GM21528 (cell line): ENCODE measurements around the gene PLCB1.
"Not testable (repeated sequence)": the region's sequence is repeated elsewhere in the genome, so short reads cannot be mapped to it uniquely, and the experiment has no call there.

ENCODE experiments used
- ATAC-seq: cut with Tn5 transposase; IDR thresholded peaks from one replicate; pipeline ENCODE4 v1.9.1; 2021; ENCODE audit warnings: mild to moderate bottlenecking, moderate library complexity; ENCODE audit not compliant: unreplicated experiment, low FRiP score

PLCB1 gene

DNA sequence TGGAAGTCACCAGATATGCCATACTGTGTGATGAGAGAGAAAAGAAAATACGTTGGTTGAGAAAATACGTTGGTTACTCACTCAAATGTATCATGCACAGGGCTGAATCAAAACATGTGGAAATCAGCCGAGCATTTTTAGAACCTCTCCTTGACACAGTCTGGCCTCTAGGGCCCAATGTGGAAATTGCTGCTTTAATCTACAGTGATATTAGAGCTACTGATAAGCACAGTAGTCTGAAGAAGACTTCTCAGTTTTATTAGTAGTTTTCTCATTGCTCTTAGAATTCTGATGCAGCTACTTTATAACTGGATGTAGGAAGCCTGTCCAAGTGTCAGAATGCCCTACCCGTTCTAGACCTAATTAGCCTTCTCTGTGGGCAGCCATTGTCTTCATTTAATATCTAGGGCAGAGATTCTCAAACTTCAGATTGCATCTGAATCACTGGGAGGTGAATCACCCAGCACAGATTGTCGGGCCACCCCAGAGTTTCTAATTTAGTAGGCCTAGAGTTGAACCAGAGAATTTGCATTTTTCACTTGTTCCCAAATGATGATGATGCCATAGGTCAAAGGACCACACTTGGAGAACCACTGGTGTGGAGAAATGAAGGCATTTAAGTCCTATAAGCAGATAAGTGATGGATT, 229.1 kb downstream of the PLCB1 start:
- no peak for ATAC-seq

DNA sequence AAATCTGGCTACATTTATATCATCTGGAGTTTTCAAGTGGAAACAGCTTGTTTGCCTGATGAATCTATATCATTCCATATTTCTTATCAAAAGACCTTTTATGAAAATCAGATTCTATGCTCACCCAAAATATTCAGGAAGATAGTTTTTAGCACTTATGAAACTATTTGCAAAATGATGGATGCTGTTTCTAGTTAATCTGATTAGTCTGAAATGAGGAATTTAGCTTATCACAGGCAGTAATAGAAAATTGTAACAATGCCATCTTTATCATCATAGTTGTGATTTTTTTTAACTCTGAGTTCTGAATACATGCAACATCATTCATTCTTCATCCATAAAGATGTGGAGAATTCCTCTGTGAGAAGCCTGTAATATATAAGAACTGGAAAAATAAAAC, 229.7 kb downstream of the PLCB1 start:
- ATAC-seq: no peak

DNA sequence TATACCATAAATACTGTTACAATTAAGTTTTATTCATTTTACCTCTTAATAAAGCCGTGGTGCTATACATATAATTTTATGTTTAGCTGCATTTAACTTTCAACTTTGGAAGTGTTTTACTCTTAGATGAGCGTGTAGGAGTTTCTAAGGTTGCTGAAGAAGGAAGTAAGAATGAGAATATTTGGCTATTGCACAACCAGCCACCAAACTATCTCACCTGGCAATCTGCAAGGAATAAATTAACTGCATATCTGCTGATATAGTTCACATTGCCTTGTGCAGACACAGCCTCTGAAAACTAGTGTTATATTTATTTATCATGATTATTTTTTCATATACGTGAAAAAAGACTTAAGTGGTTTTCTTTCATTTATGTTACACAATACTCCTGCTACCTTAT, 230.4 kb downstream of the PLCB1 start:
- no peak for ATAC-seq

DNA sequence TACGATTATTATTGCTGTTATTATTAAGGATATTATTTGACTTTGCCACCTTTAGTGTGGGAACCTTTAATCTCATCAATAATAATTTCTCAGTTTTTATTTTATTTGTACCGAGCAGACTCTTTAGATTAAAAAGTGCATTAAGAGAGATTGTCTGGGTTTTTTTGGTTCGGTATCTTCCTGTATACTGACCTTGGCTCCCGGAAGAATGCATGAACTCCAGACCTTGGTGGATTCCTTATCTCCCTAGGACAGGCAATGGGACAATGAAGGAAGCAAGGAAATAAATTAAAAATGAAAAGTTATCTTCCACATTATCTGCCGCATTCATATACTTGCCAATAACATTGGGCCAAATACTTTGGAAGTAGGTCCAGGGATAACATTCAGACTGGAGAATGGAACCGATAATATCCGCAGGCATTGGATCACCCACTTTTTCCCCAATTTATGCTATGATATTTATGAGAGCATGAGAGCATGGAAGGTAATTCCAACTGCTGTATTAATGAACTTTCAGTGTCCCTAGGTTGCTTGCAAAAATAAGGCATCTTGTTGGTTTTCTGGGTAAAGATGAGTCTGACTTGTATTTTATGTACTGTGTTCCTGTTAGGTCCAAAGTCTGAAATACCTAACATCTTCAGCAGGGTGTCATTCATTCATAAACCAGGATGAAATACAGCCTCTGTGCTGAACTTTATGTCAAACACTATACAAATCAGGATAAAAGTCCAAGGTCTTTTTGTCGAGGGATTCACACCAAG, 232.1 kb downstream of the PLCB1 start:
- no peak for ATAC-seq

DNA sequence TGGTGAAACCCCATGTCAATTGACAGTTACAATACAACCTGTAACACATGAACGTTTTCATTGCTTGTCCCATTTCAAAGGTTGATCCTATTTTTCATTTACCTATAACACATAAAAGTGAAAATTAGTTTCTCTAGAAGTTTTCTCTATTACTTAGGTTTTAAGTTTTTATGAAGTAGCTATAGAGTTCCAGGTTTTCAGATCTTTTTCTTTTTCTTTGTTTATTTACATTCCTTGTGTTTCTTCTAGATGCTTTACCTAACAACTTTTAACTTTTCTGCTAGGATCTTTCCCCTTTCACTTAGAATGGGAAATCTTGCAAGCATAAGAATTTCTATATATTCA, 232.6 kb downstream of the PLCB1 start:
- ATAC-seq: no peak

DNA sequence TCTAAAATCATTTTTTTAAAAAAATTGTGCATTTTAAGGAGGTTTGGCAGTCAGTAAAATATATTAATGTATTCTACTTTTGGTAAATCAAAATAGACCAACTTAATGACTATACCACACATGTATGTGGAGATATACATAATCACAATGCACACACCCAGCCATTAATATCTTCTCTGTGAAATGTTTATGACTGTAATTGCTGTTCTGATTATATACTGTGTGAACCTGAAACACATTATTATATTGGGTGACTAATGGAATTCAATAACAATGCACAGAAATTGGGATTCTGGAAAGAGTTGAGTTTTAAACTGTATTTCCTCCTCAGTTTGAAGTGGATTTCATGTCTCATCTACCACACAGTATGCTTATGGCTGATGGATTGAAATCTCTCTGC, 233.6 kb downstream of the PLCB1 start:
- ATAC-seq: no peak

DNA sequence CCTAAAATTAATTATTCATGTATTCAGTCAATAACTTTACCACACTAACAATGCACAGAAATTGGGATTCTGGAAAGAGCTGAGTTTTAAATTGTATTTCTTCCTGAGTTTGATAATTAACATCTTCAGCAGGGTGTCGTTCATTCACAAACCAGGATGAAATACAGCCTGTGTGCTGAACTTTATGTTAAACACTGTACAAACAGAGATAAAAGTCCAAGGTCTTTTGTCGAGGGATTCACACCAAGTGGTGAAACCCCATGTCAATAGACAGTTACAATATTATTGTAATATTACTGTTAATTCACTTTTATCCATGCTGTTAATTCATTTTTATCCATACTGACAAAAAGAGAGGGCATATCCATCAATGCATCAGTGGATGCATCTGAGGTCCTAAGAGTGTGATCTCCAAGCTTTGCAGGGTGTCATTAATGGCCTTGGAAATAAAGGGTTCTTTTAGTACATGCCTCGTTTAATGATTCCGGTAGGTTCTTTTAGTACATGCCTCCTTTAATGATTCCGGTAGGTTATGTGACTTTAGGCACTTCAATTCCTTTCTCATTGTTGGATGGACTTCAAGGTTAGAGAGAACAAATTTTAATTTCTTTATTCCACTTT, 234.3 kb downstream of the PLCB1 start:
- ATAC-seq: no peak

DNA sequence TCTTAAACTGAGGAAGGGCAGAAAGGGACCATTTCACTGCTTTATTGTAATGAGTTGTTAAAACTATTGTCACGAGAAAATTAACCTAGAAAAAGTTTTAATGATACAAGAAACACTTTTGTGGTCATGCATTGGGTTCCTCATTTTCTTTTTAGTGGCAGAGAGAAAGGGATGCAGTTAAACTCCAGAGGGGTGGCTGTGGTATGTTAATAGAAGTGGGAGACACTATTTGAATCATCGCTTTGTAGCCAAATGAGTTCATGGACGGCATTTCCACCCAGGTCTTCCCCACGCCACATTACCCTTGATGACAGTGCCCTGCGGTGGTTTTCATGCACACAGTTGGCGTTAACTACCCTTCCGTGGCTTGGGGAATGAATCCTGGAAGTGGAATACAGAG, 235.6 kb downstream of the PLCB1 start:
- ATAC-seq: no peak

DNA sequence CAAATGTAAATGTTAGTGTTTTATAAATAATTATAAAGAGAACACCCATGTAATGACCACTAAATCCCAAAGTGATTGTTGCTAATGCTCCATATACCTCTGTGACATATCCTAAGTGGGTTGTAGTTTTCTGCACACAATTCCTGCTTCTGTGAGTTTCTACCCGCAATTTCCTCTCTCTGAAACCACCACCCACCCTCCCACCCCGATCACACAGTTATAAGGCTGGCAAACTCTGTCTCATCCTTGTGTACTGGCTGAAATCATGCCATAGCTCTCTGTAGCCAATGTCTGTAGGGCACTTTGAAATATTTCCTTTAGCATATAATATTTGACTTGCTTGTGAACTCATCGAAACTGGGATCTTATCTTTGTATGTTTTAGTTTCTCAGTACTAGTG, 236.6 kb downstream of the PLCB1 start:
- no peak for ATAC-seq

DNA sequence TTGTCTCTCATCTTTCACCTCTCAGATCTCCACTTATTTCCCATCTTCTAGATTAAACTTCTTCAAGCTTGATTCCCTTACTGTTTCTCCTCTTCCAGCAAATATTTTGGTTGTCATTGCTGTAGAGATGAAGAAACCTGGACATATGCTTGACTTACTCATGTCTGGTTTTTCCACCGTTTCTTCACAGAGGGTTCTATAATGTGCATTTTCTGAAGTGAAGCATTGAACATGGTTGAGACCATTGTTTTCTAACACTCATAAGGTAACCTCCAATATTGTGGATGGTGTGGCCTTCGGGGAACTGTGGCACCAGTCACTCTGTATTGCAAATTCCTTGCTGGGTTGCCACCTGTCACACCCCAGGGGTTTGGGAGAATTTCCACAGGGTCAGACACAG, 237.2 kb downstream of the PLCB1 start:
- no peak for ATAC-seq

DNA sequence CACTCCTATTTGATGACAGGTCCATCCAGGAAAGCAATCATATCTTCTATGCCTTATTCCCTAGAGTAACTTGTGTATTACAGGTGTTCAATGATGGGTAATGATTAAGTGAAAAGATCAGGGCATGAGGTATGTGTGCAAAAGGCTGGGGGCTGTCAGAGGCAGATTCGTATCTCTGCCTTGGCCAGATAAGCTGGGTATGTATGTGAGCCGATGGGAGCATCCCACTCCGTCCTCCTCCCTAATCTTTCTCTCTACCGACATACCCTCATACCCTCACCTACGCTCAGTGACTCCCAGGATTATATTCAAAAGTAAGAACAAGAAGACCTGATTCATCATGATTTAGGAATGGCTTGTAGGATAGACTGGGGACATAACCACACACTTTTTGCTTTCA, 238.7 kb downstream of the PLCB1 start:
- ATAC-seq: no peak

DNA sequence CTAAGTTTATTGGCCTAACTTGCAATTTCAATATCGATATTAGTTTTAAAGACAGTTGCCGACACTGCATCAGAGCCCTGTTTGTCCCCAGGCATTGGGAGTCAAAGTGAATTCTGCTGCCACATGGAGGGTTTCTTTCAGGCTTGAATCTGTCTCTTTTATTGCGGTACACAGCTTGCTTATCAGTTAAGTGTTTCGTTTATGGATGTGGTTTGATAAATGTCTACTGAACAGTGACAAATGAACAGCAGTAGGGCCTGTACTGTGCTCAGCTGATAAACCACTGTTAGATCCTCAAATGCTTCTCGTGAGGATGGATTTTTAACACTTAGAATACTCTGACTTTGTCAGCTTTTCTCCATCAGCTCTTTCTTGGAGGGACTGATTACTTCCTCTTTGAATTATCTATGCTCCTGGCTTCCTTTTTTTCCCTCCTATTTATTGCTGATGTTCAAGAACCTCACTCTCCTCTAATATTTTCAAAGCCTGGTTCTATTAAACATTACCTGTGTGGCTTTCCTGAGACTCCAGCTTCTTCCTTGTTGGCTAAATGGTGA, 240.8 kb downstream of the PLCB1 start:
- no peak for ATAC-seq

DNA sequence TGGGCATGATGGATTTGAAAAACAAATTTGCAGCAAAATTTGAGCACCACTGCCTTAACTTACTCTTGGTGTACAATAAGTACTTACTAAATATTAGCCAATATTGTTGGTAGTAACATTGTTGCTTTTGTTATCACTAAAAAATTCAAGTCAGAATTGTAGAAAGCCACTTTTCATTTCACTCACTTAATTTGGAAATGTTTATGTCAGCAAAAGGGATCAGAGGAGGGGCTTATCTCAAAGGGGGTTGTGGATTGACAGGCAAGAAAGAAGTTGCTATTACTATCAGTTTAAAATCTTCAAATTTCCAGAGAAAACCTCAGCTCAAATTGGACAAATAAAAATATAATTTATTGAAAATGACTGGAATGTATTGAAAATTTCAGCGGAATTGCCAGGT, 241.5 kb downstream of the PLCB1 start:
- ATAC-seq: no peak

DNA sequence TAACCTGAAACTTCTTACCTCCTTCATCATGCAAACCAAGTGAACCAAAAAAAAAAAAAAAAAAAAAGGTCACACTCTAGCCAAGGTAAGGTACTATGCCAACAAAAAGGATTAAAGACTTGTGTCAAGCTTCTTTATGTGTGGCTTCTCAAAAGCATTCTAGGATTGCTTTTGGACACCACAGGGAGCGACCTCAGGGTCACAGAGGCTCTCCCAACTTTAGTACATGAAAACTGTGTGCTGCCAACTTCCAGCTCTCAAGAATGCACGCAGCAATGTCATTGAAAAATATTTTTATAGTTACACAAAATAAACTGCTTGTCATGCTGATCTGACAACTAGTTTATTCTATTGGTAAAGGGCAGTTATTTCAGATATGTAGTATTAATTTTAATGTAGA, 243.8 kb downstream of the PLCB1 start:
- no peak for ATAC-seq

DNA sequence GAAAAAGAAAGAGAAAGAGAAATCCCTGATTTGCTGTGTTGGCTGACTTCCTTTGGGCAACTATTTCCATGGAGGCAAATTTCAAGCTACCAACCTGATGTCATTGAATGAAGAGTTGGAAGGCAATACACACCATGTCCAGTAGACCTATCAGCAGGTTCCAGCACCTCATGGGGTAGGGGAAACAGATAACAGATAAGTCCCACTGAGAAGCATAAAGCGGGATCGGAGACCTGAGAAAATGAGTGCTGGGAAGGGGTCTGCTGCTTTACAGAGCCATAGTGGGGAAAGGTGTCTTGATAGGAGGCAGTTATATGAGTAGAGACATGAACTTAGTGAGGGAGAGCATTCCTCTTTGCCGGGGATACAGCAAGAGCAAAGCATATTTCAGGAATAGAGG, 244.9 kb downstream of the PLCB1 start:
- ATAC-seq: no peak

DNA sequence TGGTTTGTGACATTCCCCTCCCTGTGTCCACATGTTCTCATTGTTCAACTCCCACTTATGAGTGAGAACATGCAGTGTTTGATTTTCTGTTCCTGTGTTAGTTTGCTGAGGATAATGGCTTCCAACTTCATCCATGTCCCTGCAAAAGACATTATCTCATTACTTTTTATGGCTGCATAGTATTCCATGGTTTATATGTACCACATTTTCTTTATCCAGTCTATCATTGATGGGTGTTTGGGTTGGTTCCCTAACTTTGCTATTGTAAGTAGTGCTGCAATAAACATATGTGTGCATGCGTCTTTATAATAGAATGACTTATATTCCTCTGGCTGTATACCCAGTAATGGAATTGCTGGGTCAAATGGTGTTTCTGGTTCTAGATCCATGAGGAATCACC, 247.1 kb downstream of the PLCB1 start:
- not testable (repeated sequence) for ATAC-seq

DNA sequence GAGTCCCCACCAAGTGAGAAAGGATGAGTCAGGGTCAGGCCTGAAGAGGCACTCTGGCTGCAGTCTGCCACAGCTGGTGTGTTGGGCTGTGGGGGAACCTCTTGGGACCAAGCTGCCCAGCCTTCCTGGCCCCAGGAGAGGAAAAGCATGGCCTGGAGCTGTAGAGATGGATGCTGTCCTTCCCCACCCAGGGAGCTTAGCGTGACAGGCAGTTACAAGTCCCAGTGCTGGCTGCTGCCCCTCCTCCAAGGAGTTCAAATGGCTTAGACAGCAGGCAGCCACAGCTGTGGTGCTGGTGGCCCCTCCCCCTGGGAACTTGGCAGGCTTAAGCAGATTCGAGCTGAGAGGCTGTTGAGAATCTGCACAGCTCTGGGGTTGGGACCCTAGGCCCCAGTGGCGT, 253.2 kb downstream of the PLCB1 start:
- ATAC-seq: no peak

DNA sequence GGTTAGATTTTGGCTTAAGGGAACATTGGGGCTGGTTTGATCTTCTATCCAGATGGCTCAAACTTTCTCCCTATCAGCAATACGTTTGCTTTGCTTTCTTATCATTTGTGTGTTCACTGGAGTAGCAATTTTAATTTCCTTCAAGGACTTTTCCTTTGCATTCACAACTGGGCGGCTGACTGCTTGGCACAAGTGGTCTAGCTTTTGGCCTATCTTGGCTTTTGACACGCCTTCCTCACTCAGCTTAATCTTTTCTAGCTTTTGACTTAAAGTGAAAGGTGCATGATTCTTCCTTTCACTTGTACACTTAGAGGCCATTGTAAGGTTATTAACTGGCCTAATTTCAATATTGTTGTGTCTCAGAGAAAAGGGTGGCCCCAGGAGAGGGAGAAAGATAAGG, 254.9 kb downstream of the PLCB1 start:
- ATAC-seq: no peak

DNA sequence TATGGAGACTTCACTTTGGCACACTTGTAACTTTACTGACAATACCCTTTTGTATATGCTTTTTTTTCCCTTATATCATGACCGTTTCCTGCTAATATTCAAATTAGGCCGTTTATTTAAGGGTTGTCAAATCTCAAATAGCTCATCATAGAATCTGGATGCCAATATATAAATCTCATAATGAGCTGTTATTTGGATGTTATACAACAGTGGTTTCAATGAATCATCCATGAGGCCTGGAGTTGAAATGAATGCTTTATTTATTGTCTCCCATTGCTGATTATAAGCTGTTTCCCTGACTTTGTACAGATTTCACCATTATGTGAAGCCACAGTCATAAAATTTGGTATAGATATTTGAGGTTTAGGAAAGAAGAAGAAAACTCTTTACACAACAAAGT, 256.1 kb downstream of the PLCB1 start:
- no peak for ATAC-seq

DNA sequence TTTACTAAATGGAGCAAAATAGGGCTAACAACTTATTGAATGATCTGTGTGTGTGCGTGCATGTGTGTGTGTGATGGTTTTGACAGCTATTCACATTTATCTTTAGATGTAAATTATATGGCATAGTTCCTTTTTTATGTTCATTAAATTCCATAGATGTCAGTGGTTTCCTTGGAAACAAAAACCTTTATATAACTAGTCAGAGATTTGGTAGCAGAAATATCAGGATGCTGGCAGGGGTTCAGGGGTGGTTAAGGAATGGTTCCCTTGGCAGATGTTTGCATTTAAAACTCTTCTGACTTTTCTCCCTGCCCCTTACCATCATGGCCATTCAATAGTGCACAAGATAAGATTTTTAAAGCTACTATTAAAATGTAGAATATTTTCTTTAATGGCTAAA, 256.6 kb downstream of the PLCB1 start:
- ATAC-seq: no peak

DNA sequence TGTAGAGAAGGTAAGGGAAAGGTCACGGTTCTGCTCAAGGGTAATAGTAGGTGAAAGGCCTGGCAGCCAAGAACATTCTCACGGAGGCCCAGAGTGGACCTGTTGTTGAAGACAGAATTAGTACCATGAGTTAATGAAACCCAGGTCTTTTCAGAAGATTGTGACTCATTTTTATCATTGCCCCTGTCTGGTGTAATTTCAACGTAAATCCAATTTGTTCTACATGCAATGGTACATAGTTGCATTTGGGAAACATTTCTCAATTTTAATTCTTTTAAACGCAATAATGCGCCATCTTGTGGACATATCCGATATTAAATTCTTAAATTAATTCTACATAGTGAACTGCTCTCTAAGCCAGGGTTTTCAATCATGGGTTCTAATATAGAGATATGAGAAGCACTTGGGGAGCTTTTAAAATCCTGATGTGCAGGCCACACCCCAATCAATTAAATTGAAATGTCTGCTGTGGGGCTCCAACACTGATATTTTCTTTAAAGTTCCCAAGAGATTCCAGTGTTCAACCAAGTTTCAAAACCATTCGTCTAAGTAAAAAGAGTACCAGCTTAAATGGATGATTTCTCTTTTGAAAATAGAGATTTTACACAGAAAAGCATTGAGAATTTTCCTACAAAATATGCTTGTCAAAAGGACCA, 257.4 kb downstream of the PLCB1 start:
- ATAC-seq: no peak
